ENCODE measurements around the gene PPAT. TPM values are rescaled to one million over a fixed set of nuclear protein-coding genes. Genes with fewer than 3 reads are reported as not detected.

The PPAT gene
- polyA plus RNA-seq, 1 experiment: 3.2 TPM

GRCh38 chr4:56425518-56425917 lies 9.9 kb downstream of the PPAT start:
- CTCF ChIA-PET: interaction anchor here (0.7 to 4.2 kb wide), 13 partner anchors 10 to 411 kb away, joined by 3 to 31 read pairs (median 5); partner anchors contain the start of genes PAICS and PPAT

GRCh38 chr4:56424697-56425514 lies 10.5 kb downstream of the PPAT start:
- Histone ChIP-seq H3K36me3 (ENCODE audit: control insufficient read depth, insufficient read depth, low read length) (no peaks in the 10 kb centered on the region), H3K4me3 (ENCODE audit: low read depth, low read length) (no peak overlapping the region), H3K27me3 (ENCODE audit: control insufficient read depth, insufficient read depth, low read length) (no peaks in the 10 kb centered on the region)
- ChIA-PET CTCF (interaction anchor here (0.6 to 4.2 kb wide), 16 partner anchors 10 to 414 kb away, joined by 3 to 31 read pairs (median 5); partner anchors contain the start of genes PAICS and PPAT), POLR2A (no interaction called here)
- TF ChIP-seq CTCF (IDR thresholded peaks at IDR 0.05; ENCODE audit: insufficient read depth, low read depth, low read length): peak; percentile 66
- no peak for DNase-seq (ENCODE audit: low read depth)

More at GRCh38 chr4:56425518-56425917, 9.9 kb downstream of the PPAT start:
- POLR2A ChIA-PET: no interaction called here
- no peak for TF ChIP-seq CTCF (IDR thresholded peaks at IDR 0.05; ENCODE audit: insufficient read depth, low read depth, low read length)
- DNase-seq (ENCODE audit: low read depth): no peak
- Histone ChIP-seq H3K27me3 (ENCODE audit: control insufficient read depth, insufficient read depth, low read length) (no peaks in the 10 kb centered on the region), H3K36me3 (ENCODE audit: control insufficient read depth, insufficient read depth, low read length) (no peaks in the 10 kb centered on the region), H3K4me3 (ENCODE audit: low read depth, low read length) (no peak overlapping the region)

- TF ChIP-seq CTCF (IDR thresholded peaks at IDR 0.05; ENCODE audit: insufficient read depth, low read depth, low read length): no peak
- ChIA-PET CTCF (interaction anchor here (0.6 to 4.2 kb wide), 11 partner anchors 11 to 415 kb away, joined by 3 to 31 read pairs (median 3); partner anchors contain the start of genes PAICS and PPAT), POLR2A (no interaction called here)
- Histone ChIP-seq H3K27me3 (ENCODE audit: control insufficient read depth, insufficient read depth, low read length) (no peaks in the 10 kb centered on the region), H3K4me3 (ENCODE audit: low read depth, low read length) (no peak overlapping the region), H3K36me3 (ENCODE audit: control insufficient read depth, insufficient read depth, low read length) (no peaks in the 10 kb centered on the region)
- DNase-seq (ENCODE audit: low read depth): no peak
Measured at GRCh38 chr4:56424176-56424575, 11.2 kb downstream of the PPAT start.

GRCh38 chr4:56417396-56417795 lies 18.0 kb downstream of the PPAT start:
- Histone ChIP-seq H3K36me3 (ENCODE audit: control insufficient read depth, insufficient read depth, low read length) (no peaks in the 10 kb centered on the region), H3K4me3 (ENCODE audit: low read depth, low read length) (no peak overlapping the region), H3K27me3 (ENCODE audit: control insufficient read depth, insufficient read depth, low read length) (no peaks in the 10 kb centered on the region)
- ChIA-PET POLR2A (no interaction called here), CTCF (no interaction called here)
- TF ChIP-seq CTCF (IDR thresholded peaks at IDR 0.05; ENCODE audit: insufficient read depth, low read depth, low read length): no peak
- DNase-seq (ENCODE audit: low read depth): no peak

- ChIA-PET CTCF (interaction anchor here (0.6 to 1.2 kb wide), 2 partner anchors 12 to 420 kb away, joined by 3 to 4 read pairs; no protein-coding TSS in a partner anchor), POLR2A (no interaction called here)
- Histone ChIP-seq H3K27me3 (ENCODE audit: control insufficient read depth, insufficient read depth, low read length) (no peaks in the 10 kb centered on the region), H3K4me3 (ENCODE audit: low read depth, low read length) (no peak overlapping the region), H3K36me3 (ENCODE audit: control insufficient read depth, insufficient read depth, low read length) (no peaks in the 10 kb centered on the region)
- no peak for TF ChIP-seq CTCF (IDR thresholded peaks at IDR 0.05; ENCODE audit: insufficient read depth, low read depth, low read length)
- no peak for DNase-seq (ENCODE audit: low read depth)
Measured at GRCh38 chr4:56416349-56416748, 19.1 kb downstream of the PPAT start.

Data from BJ (cell line).